HepG2 (cell line): ENCODE results near the gene DVL3. TPM values are rescaled to one million over a fixed set of nuclear protein-coding genes. Genes with fewer than 3 reads are reported as not detected.

Source experiments
- ATAC-seq: fragments of 200-7000 bp; cut with Tn5 transposase; 3 replicates; pipeline ENCODE4 v1.9.1; 2020; ENCODE audit warnings: mild to moderate bottlenecking, moderate library complexity
- BruUV-seq: library from RNA; stranded (reverse); fragments of 400-500 nt; replicated peaks from 2 replicates; lab custom pipeline; 2021; lab: Mats Ljungman, UMichigan
- CTCF ChIA-PET: fragments of 300-600 bp; formaldehyde crosslinking; extraction: SDS; loops from one replicate; lab custom pipeline; 2021; ENCODE audit warnings: low total read pairs, inconsistent platforms, low intra/inter-chr PET ratio; lab: Yijun Ruan, JAX
- POLR2A ChIA-PET: fragments of 350-600 bp; sonication (Branson Sonifier 250); formaldehyde crosslinking; loops from one replicate; lab custom pipeline; 2020; ENCODE audit warnings: antibody characterized with exemption, inconsistent platforms; lab: Yijun Ruan, JAX
- DNase-seq: peaks from one replicate; pipeline ENCODE4 v3.0.0-alpha.2; 2015; ENCODE audit warnings: low spot score
- FAIRE-seq: peaks from 3 replicates; lab custom pipeline; 2011; peaks lifted over from hg19 to GRCh38; lab: Jason Lieb, UNC
- H2AFZ ChIP-seq: one replicate; pipeline ENCODE4 v1.6.1; 2011; ENCODE audit warnings: low read length, inconsistent platforms
- H3K27ac ChIP-seq: fragments of 300-600 bp; 3 replicates; pipeline ENCODE4 v1.8.0; 2011; ENCODE audit warnings: mixed run types, mild to moderate bottlenecking, mixed read lengths, low read length, inconsistent platforms; ENCODE audit not compliant: insufficient read depth; ENCODE audit errors: extremely low read length
- H3K27me3 ChIP-seq, 2 experiments: fragments of 200-600 bp in 1 of 2; 2 replicates in 1 of 2; 3 replicates in 1 of 2; pipeline versions ENCODE4 v1.6.0 to v1.8.0; 2011; ENCODE audit warnings: low read length in 2 of 2, mild to moderate bottlenecking in 2 of 2, moderate library complexity in 2 of 2, inconsistent platforms in 1 of 2; ENCODE audit not compliant: insufficient read depth in 2 of 2, control insufficient read depth in 1 of 2
- H3K36me3 ChIP-seq, 2 experiments: fragments of 200-600 bp in 1 of 2; replicated peaks in 1 of 2; 2 replicates in 1 of 2; 3 replicates in 1 of 2; pipeline versions ENCODE4 v1.5.1 to v1.8.0; 2011; ENCODE audit warnings: low read length in 2 of 2, inconsistent platforms in 1 of 2; ENCODE audit not compliant: insufficient read depth in 2 of 2, control insufficient read depth in 1 of 2
- H3K4me1 ChIP-seq: 2 replicates; pipeline ENCODE4 v1.5.1; 2012; ENCODE audit warnings: low read length, inconsistent platforms; ENCODE audit not compliant: insufficient read depth
- H3K4me2 ChIP-seq: 2 replicates; pipeline ENCODE4 v1.6.0; 2011; ENCODE audit warnings: low read depth, low read length, inconsistent platforms
- H3K4me3 ChIP-seq, 3 experiments: fragments of 200-600 bp in 1 of 3; sonication (generic), shearing (Covaris generic) in 1 of 3; replicated peaks in 1 of 3; 2 replicates each; pipeline ENCODE4 v1.5.1; 2011 to 2016; ENCODE audit warnings: low read length in 3 of 3, inconsistent platforms in 2 of 3, low read depth in 2 of 3, mild to moderate bottlenecking in 2 of 3, control low read depth in 1 of 3, mixed read lengths in 1 of 3; ENCODE audit not compliant: insufficient read depth in 1 of 3
- H3K79me2 ChIP-seq: one replicate; pipeline ENCODE4 v1.6.1; 2011; ENCODE audit warnings: low read length, inconsistent platforms; ENCODE audit not compliant: insufficient read depth
- H3K9ac ChIP-seq: 2 replicates; pipeline ENCODE4 v1.6.0; 2011; ENCODE audit warnings: mild to moderate bottlenecking, low read depth, low read length, inconsistent platforms; ENCODE audit not compliant: insufficient read depth
- H3K9me3 ChIP-seq: 2 replicates; pipeline ENCODE4 v1.5.1; 2012; ENCODE audit warnings: mild to moderate bottlenecking, low read length
- H4K20me1 ChIP-seq: 2 replicates; pipeline ENCODE4 v1.6.0; 2011; ENCODE audit warnings: inconsistent platforms, mild to moderate bottlenecking, low read length, moderate library complexity; ENCODE audit not compliant: insufficient read depth
- CEBPB ChIP-seq: IDR thresholded peaks from 2 replicates; pipeline ENCODE4 v1.6.1; 2011; ENCODE audit warnings: low read depth, low read length, improper control_type of control experiment, borderline replicate concordance
- CEBPG ChIP-seq: IDR thresholded peaks from 2 replicates; pipeline ENCODE4 v1.6.1; 2016
- HNRNPLL ChIP-seq: fragments of 200-400 bp; formaldehyde crosslinking; IDR thresholded peaks from 2 replicates; pipeline ENCODE4 v1.6.1; 2017; ENCODE audit warnings: mild to moderate bottlenecking, low read depth, low read length; ENCODE audit not compliant: poor library complexity, severe bottlenecking
- MIXL1 ChIP-seq: IDR thresholded peaks from 2 replicates; pipeline ENCODE4 v1.6.1; 2016
- PAX8 ChIP-seq: sonication (generic); formaldehyde crosslinking; IDR thresholded peaks from 2 replicates; pipeline ENCODE4 v1.8.0; 2022; ENCODE audit warnings: mild to moderate bottlenecking, missing genetic modification reagents, borderline replicate concordance
- RAD21 ChIP-seq: fragments of 450-650 bp; formaldehyde crosslinking; IDR thresholded peaks from 2 replicates; pipeline ENCODE4 v1.5.0; 2020; ENCODE audit warnings: mild to moderate bottlenecking
- RBM22 ChIP-seq: fragments of 200-400 bp; formaldehyde crosslinking; optimal IDR thresholded peaks from 2 replicates; pipeline ENCODE3; 2017; ENCODE audit warnings: mild to moderate bottlenecking, low read length, moderate library complexity
- SATB2 ChIP-seq: sonication (generic); formaldehyde crosslinking; IDR thresholded peaks from 2 replicates; pipeline ENCODE4 v1.5.0; 2020; ENCODE audit warnings: missing genetic modification reagents
- TBL1XR1 ChIP-seq: fragments of 150-350 bp; IDR thresholded peaks from 2 replicates; pipeline ENCODE4 v1.6.1; 2014; ENCODE audit warnings: borderline replicate concordance, low read length; ENCODE audit not compliant: partially characterized antibody
- ZNF790 ChIP-seq: sonication (generic); formaldehyde crosslinking; IDR thresholded peaks from 2 replicates; pipeline ENCODE4 v1.8.0; 2022; ENCODE audit warnings: missing genetic modification reagents, mild to moderate bottlenecking, borderline replicate concordance
- WGBS: methylation state at CpG from one replicate; pipeline ENCODE4 v1.1.6; 2017; ENCODE audit warnings: low lambda C conversion rate; 5-methylcytosine and 5-hydroxymethylcytosine counted together
- in situ Hi-C: cut with HindIII; loops from 2 replicates; pipeline ENCODE4 v1.10.0; 2017; ENCODE audit warnings: low pct_unique_long_range_greater_than_20kb; ENCODE audit not compliant: extremely low pct_ligation_motif_present
- intact Hi-C: fragments of 100-400 bp; cut with micrococcal nuclease; formaldehyde crosslinking; loops from one replicate; pipeline ENCODE4 v1.10.0; 2022; ENCODE audit not compliant: unreplicated experiment
- polyA plus RNA-seq, 8 experiments: library from polyadenylated mRNA; depleted of rRNA in 3 of 8; stranded (reverse) in 7 of 8; unstranded in 1 of 8; fragments of >200 nt; fragmentation: Illumina TruSeq in 4 of 8; extraction: Trizol in 4 of 8; gene quantifications; 2 replicates each; pipeline versions ENCODE4 v1.2.1 to v1.2.3, GENCODE V29; 2011 to 2016; ENCODE audit warnings: low read depth in 4 of 8, missing spikeins in 1 of 8, mixed read lengths in 1 of 8; ENCODE audit not compliant: insufficient read depth in 1 of 8
- total RNA-seq, 5 experiments: library from RNA; depleted of rRNA; stranded (reverse); fragments of >200 nt; fragmentation: Illumina TruSeq; extraction: Trizol; gene quantifications; 2 replicates each; pipeline ENCODE4 v1.2.3, GENCODE V29; 2016; ENCODE audit warnings: low read depth in 1 of 5
- TF ChIP-seq, protein P1 (sequence below): sonication (generic); formaldehyde crosslinking; IDR thresholded peaks from 2 replicates; pipeline ENCODE4 v1.4.0; 2020; ENCODE audit warnings: low read depth, mild to moderate bottlenecking, missing genetic modification reagents

The DVL3 gene
- total and polyA plus RNA-seq, 2 of the 13 experiments (the other 11 are each of a cell fraction or from before 2014, with no cell fraction given) = 29.0 to 36.1 TPM

DNA sequence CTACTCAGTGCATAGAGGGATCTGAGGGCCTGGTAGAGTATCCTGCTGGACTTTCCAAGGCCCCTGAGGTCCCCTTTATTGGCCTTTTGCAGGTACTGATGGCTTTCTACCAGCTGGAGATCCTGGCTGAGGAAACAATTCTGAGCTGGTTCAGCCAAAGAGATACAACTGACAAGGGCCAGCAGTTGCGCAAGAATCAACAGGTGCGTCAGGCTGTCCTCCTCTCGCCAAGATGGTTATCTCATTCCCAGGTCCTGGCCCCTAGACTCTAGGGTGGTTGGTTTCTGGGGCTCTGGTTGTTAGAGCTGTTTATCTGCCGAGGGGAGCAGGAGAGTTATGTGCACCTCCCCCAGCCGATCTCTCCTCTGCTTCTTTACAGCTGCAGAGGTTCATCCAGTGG, 10.7 kb upstream of the DVL3 start:
- ChIA-PET CTCF (interaction anchor here (1.1 kb wide), 1 partner anchor 145 kb away, joined by 3 read pairs; no protein-coding TSS in a partner anchor), POLR2A (interaction anchor here (0.5 to 1.2 kb wide), 5 partner anchors 10 to 97 kb away, joined by 3 to 7 read pairs (median 3); partner anchors contain the start of gene EIF2B5)
- ATAC-seq (no peak), DNase-seq (no peak), FAIRE-seq (no peak)
- Histone ChIP-seq H3K79me2 (no peaks in the 10 kb centered on the region), H4K20me1 (no peaks in the 10 kb centered on the region), H3K9me3 (no peaks in the 10 kb centered on the region), H3K36me3 (peaks cover 26 to 62% of the 10 kb centered on the region in 2 experiments), H2AFZ (no peak overlapping the region), H3K27me3 (no peaks in the 10 kb centered on the region), H3K9ac (no peak overlapping the region), H3K4me2 (no peak overlapping the region), H3K27ac (no peak overlapping the region), H3K4me3 (no peak overlapping the region), H3K4me1 (peaks cover 7% of the 10 kb centered on the region)
- in situ Hi-C loops (loop anchor here (25.0 kb wide), 1 partner anchor 257 kb away; the partner anchor contains the start of gene PARL), intact Hi-C loops (no loop called here)
- TF ChIP-seq, protein P1, sequence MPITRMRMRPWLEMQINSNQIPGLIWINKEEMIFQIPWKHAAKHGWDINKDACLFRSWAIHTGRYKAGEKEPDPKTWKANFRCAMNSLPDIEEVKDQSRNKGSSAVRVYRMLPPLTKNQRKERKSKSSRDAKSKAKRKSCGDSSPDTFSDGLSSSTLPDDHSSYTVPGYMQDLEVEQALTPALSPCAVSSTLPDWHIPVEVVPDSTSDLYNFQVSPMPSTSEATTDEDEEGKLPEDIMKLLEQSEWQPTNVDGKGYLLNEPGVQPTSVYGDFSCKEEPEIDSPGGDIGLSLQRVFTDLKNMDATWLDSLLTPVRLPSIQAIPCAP (CRISPR knock-in tag) = no peak
- TF ChIP-seq CEBPG (CRISPR knock-in tag) (peak; percentile 44), CEBPB (peak; percentile 91), PAX8 (no peak)
- BruUV-seq = no TSS peak
- 94% methylated on average over 5 of the region's 5 CpGs for WGBS

DNA sequence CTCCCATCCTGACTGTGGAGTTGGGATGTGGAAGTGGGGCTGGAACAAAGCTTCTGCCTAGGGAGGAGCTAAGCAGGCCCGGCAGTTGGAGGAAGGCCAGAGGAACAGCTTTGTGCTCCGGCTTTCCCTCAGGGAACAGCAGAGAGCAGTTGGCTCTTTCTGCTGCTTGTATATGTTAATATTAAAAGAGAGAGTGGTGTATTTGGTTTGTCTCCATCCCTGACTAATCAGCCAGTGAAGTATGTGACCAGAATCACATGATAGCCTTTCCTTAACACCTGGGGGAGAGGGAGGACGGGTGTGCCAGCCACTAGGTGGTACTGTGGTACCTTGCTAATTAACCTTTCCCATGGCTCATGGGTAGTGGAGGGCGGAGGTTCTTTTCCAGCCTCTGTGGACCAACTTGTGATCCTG, 10.1 kb upstream of the DVL3 start:
- Histone ChIP-seq H2AFZ (no peak overlapping the region), H4K20me1 (no peaks in the 10 kb centered on the region), H3K79me2 (no peaks in the 10 kb centered on the region), H3K27me3 (no peaks in the 10 kb centered on the region), H3K36me3 (peaks cover 26 to 59% of the 10 kb centered on the region in 2 experiments), H3K4me1 (peaks cover 7% of the 10 kb centered on the region), H3K4me2 (no peak overlapping the region), H3K4me3 (no peak overlapping the region), H3K9ac (no peak overlapping the region), H3K27ac (no peak overlapping the region), H3K9me3 (no peaks in the 10 kb centered on the region)
- DNase-seq = peak; percentile 49
- BruUV-seq = no TSS peak
- ATAC-seq = peak; percentile 80
- POLR2A ChIA-PET = interaction anchor here (0.8 to 1.2 kb wide), 5 partner anchors 10 to 97 kb away, joined by 3 to 7 read pairs (median 4); partner anchors contain the start of genes ABCF3, DVL3 and EIF2B5
- FAIRE-seq = peak; percentile 72
- intact Hi-C loops = loop anchor here (1.0 to 5.0 kb wide), 2 partner anchors 42 to 97 kb away; partner anchors contain the start of gene ABCF3
- in situ Hi-C loops = loop anchor here (25.0 kb wide), 1 partner anchor 258 kb away; the partner anchor contains the start of gene PARL
- CTCF ChIA-PET = interaction anchor here (1.1 kb wide), 1 partner anchor 144 kb away, joined by 3 read pairs; no protein-coding TSS in a partner anchor
- 83% methylated on average over 4 of the region's 4 CpGs for WGBS
- TF ChIP-seq SATB2 (CRISPR knock-in tag) (no peak), MIXL1 (CRISPR knock-in tag) (peak; percentile 93), ZNF790 (CRISPR knock-in tag) (no peak), RAD21 (peak; percentile 71), HNRNPLL (no peak), RBM22 (no peak), TBL1XR1 (no peak)
